Measurements from ENCODE around the gene FGF22.
A peak's percentile ranks its signal among the peaks of the same experiment; 100 is the strongest.
"Not testable (repeated sequence)": the region's sequence is repeated elsewhere in the genome, so short reads cannot be mapped to it uniquely, and the experiment has no call there.

Gene FGF22

DNA sequence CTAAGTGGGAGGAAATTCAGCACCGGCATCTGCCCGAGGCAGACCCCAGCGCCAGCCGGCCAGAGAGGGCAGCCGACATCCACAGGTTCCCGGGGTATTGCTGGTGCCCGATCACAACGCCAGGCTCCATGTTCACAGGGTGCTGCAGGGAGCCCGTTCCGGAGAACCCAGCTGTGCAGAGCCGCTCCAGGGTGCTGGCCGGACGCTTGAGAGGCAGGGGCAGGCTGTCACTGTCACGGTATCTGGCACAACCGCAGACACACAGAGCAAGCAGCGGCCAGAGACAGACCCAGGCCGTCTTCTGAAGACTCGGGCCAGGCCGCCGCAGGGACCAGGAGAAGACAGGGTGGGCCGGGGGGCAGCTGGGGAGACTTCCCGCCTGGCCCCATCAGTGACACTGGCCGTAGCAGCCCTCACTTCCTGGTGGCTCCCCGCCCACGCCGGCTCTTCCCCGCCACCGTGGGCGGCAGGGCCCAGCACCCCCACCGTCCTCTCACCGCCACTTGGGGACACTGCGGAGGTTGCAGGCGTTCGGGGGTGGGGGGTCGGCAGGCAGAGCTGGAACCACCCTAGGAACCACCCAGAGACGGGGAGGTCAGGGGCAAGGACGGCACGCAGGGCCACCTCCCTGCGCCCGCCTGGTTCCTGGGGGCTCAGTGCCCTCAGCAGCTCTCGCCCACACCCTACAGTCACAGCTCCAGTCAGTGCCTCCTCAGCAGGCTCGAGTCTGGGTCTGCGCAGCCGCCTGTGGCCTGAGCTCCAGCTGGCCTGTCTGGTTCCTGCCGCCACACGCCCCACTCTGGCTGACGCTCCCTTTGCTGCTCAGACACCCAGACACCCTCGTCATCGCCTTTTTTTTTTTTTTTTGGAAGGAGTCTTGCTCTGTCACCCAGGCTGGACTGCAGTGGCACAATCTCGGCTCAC is 19.5 kb downstream of the FGF22 start:
- DNase-seq (ENCODE audit: low read depth in 2 of 2), result peak in 1 of 2 donors; percentile 35

DNA sequence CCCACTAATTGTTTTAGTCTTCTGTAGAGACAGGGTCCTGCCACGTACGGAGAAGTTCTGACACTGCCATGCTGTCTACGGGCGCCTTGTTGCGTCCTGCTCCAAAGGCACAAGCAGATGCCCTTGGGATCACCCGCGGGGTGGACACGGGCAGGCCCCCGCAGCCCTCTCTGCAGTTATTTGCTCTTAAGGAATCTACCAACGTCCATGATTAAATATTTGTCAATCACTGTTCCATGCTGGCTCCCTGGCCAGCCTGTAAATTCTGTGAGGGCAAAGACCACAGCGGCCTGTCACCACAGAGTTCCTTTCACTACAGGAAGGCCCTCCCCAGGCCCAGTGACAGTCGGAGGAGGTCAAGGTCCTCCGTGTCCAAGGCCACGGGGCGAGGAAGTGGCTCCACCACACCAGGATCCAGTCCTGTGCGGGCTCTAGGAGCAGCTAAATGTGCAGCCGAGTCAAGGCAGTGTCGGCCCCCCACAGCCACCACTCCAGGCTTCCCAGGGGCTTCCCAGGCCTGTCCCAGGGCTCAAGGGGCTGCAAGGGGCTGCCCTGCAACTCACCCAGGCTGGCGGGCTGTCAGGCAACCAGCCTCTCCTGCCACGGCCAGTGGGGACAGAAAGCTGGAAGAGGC is 21.2 kb downstream of the FGF22 start:
- DNase-seq (ENCODE audit: low read depth in 2 of 2), result no peak

DNA sequence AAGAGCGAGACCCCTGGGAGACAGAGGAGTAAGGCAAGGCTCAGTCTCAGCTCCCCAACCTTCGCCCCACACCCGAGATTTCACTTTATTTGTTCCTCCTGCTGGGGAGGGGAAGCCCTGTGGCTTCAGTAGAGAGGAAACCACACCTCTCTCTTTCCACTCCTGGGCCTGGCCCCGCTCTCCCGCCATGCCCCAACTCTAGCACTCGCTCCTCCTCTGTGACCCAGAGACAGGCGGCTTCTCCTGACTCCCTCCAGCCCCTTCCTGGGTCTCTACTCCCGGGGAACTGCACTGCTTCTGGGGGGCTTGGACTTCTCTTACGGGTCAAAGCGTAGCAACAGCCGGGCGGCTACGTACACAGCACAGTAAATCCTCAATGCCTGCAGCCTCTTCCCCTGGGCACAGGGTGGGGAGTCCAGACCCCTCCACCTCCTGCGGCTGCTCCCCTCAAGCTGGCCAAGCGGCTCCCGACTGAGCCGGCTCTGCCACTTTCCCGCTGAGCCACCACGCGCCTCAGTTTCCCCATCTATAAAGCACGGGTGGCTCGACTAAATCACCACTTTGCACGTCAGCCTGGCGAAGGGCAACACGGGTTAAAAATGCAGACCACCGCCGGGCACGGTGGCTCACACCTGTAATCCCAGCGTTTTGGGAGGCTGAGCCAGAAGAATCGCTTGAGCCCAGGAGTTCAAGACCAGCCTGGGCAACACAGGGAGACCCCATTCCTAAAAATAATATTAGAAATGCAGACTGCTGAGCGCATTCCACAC is 21.9 kb downstream of the FGF22 start:
- DNase-seq (ENCODE audit: low read depth in 2 of 2), result peak; percentile 50 to 55

DNA sequence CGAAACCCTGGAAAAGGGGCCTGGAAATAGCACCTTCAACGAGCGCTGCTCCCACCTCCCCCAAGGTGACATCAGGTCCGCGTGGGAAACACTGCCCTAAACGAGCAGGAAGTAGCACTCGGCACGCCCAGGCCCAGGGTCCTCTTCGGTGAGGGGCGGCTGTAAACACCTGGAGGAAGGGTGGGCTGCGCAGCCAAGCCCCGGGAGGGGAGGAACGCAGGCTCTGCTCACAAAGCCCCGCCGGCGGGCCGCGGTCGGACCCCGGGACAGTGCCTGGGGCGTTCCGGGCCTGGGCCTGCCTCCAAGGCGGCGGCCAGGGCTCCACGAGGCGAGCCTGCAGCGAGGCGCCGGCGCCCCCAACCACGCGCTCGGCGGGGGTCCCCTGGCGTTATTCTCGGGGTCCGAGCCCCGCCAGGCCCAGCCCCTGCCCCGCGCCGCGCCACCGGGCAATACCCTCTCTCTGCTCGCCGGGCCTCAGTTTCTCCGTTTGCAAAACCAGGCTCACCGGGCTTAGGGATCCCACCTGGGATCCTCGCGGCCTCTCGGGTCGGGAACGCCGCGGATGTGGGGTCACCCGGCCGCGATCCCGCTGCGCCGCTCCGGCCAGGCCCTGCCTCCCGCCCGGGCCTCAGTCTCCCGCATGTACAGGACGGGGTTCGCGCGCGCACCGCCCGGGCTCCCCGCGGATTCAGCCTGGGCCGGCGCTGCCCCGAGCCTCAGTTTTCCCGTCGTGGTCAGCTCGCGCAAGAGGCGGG is 22.7 kb downstream of the FGF22 start:
- peak in 1 of 2 donors; percentile 52 for DNase-seq (ENCODE audit: low read depth in 2 of 2)

DNA sequence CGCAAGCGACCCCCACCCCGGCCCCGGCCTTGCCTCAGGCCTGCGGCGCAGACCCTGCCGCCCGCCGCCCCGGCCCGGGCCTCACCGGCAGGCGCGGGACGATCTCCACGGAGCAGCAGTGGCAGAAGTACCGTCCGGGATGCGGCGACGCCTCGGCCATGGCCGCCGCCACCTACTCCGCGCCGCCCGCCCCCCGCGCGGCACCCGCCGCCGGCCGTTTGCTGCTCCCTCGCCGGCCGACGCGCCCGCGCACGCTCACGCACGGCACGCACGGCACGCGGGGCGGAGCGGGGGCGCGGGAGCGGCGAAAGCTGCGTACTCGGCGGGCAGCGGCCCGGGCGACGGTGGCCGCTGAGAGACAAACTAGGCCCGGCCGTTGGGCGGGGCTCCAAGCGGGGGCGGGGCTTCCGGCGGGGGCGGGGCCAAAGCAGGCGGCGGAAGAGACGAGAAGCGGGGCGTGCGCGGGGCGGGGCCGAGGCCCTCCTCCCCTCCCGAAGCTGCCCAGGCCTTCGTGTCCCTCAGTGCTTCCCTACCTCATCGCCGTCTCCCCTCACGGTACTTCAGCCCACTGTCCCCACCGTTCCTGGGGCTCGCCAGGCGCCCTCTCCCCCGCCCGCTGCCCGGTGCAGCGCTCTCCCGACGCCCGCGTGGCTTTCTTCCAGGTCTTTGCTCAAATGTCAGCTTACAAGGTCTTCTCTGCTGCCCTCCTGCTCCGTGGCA is 23.4 kb downstream of the FGF22 start, which contains the start of gene RNF126:
RNF126 (minus strand) TSS at position 253 of the 720 bp plus-strand sequence; CDS start at position 160, 93 bp downstream.
- DNase-seq (ENCODE audit: low read depth in 2 of 2), result peak; percentile 94 to 95

DNA sequence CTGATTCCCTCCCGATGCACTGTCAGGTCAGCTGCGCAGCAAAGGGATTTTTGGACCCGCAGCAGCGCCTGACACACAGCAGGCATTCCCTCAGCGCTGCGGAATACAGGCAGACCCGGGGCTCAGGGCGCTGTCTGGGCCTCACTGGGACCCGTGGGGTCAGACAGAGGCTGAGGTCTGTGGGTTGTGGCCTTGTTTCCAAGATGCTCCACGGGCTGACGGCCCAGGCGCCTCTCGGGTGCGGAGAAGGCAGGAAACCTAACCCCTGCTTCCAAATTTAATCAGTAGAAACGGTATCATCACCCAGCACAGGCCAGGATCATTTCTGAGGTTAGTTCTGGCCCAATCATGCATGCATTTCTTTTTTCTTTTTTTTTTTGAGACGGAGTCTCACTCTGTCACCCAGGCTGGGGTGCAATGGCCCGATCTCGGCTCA is 24.0 kb downstream of the FGF22 start:
- DNase-seq (ENCODE audit: low read depth in 2 of 2), result no peak

DNA sequence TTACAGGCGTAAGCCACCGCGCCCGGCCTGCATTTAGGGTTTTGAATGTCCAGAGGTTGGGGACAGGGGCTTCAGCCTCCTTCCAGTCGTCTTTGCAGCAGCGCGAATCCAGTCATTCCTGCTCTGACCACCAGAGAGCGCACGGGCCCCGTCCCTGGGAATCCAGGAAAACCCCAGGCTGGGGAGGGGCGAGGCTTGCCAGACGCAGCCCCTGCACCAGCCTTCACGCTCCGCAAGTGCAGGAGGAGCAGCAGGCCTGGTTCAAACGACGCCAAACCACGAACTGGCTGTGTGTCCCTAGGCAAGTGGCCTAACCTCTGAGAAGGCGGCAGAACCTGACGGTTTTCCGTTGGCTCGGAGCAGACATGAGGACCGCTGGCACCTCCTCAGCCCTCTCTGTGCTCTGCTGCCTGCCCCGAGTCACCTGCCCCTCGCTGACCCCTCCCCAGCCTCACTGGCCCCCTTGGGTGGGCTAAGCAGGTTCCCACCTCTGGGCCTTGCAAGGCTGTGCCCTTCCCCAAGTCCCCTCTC is 25.3 kb downstream of the FGF22 start:
- peak; percentile 50 to 68 for DNase-seq (ENCODE audit: low read depth in 2 of 2)

DNA sequence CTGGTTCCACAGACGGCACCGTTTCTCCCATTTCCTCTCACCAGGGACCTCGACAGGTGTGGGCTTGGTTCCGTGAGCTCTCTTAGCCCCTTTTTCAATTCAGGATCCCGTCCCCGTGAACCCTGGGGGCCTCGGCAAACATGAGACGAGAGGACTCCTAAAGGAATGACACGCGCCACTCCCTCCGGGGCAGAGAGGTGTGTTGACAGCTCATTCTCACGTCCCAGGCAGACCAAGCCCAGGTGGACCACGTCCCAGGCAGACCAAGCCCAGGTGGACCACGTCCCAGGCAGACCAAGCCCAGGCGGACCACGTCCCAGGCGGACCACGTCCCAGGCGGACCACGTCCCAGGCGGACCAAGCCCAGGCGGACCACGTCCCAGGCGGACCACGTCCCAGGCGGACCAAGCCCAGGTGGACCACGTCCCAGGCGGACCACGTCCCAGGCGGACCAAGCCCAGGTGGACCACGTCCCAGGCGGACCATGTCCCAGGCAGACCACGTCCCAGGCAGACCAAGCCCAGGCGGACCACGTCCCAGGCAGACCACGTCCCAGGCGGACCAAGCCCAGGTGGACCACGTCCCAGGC is 27.4 kb downstream of the FGF22 start:
- not testable (repeated sequence) for DNase-seq (ENCODE audit: low read depth in 2 of 2)

DNA sequence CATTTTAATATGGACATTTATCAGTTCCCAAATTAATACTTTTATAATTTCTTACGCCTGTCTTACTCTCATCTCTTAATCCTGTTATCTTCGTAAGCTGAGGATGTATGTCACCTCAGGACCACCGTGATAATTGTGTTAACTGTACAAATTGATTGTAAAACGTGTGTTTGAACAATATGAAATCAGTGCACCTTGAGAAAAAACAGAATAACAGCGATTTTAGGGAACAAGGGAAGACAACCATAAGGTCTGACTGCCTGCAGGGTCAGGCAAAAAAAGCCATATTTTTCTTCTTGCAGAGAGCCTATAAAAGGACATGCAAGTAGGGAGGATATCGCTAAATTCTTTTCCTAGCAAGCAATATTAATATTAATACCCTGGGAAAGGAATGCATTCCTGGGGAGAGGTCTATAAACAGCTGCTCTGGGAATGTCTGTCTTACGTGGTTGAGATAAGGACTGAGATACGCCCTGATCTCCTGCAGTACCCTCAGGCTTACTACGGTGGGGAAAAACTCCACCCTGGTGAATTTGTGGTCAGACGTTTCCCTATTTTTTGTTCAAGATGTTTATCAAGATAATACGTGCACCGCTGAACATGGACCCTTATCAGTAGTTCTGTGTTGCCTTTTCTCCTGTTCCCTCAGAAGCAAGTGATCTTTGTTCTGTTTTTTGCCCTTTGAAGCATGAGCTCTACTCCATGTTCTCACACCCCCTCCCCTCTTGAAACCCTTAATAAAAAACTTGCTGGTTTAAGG is 29.2 kb downstream of the FGF22 start:
- not testable (repeated sequence) for DNase-seq (ENCODE audit: low read depth in 2 of 2)

DNA sequence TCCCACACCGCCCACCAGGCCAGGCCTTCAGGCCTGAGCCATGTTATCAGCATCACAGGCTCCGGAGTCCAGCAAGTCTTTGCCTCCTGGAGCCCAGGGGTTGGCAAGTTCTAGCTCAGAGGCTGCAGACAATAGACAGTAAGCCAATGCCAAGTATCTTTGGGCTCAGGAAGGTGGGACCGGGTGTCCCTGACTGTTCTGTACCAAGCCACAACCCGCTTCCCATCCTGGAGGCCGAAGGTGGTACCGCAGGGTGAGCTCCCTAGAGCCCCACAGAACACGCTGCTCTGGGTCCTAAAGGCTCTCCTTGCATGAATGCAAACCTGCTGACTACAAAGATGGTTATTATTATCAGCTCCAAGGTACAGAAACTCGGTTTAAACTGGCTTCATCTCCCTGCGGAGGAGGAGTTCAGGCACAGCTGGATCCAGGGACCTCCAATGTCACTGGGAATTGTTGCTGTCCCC is 31.0 kb downstream of the FGF22 start:
- DNase-seq (ENCODE audit: low read depth in 2 of 2), result no peak

DNA sequence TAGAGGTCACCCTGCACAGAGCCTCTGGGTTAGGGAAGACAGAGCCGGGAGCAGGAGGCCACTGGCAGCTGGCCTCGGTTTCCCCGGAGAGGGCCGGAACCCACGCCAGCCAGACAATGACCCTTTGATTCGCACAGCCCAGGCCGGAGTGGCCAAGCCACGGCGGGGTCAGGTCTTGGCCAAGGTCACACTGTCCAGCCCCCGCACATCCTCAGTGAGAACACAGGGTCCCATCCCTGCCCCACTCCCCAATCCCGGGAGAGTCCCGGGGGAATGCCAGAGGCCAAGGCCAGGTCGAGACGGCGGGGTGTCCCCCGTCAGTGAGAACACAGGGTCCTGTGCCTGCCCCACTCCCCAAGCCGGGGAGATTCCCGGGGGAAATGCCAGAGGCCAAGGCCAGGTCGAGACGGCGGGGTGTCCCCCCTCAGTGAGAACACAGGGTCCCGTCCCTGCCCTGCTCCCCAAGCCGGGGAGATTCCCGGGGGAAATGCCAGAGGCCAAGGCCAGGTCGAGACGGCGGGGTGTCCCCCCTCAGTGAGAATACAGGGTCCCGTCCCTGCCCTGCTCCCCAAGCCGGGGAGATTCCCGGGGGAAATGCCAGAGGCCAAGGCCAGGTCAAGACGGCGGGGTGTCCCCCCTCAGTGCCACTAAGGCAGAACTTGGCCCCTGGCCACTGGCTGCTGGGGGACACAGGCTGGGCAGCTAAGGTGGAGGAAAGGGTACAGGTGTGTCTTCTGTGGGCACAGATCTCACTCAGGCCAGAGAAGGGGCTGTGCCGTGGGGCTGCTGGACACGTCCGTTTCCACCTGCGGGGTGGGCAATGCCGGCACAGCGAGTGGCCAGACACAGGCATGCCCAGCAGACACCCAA is 34.8 kb downstream of the FGF22 start:
- DNase-seq (ENCODE audit: low read depth in 2 of 2), result no peak

DNA sequence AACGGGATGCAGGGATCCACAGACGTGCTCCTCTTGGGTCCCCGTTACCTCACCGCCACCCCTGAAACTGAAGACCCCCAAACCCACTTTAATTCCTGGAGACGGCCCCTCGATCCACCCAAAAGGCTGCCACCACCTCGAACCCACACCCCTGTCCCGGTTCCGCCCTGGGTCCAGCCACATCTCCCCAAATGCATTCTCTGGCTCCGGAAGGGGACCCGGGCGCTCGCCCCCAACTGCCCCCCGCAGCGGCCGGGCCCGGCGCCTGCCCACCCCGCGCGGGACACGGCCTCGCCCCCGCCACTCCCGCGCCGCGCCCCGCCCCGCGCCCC is 36.3 kb downstream of the FGF22 start:
- no peak for DNase-seq (ENCODE audit: low read depth in 2 of 2)

DNA sequence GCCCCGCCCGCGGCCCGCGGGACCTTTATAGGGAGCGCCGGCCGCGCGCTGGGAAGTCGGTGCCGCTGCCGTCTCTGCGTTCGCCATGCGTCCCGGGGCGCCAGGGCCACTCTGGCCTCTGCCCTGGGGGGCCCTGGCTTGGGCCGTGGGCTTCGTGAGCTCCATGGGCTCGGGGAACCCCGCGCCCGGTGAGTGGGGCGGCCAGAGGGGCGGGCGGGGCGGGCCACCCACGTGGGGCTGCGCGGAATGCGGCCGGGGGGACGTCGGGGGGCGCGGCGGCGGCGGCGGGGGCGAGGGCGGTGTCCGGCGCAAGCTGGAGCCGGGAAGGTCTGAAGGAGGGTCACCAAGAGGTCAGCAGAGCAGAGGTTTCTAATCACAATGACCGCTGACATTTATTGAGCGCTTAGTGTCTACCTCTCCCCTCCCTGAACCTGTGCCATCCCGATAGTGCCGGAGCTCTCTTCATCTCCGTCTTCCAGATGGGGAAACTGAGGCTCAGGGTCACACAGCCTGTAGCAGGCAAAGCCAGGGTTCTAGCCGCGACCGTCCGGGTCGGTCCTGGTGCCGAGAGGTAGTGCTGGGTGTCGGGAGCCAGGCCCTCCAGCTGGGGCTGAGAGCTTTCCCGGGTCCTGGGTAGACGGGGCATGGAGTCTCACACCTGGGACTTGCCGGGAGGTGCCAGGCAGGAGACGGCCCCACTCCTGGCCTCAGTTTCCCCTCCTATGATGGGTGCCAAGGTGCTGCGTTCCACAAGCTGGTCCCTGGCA is 36.8 kb downstream of the FGF22 start, which contains the start of gene FSTL3:
FSTL3 (plus strand) TSS at position 54 of the 767 bp plus-strand sequence; CDS start at position 86, 32 bp downstream.
- no peak for DNase-seq (ENCODE audit: low read depth in 2 of 2)

DNA sequence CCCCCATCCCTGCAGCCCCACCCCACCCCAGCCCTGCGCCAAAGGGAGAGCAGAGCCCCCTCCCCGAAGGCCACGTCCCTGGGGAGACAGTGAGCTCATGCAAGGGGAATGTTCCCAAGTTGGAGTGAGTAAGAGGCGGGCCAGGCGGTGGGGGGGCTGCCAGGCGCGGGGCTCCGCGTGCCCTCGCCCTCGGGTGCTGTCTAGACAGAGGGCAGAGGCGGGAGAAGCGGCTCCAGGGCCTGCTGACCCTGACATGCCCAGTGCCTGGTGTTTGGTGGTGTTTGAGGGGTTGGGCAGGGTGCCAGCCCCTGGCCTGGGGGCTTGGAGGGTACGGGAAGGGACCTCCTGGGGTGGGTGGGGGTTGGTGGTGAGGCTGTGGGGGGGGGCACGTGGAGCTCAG is 37.5 kb downstream of the FGF22 start:
- DNase-seq (ENCODE audit: low read depth in 2 of 2), result no peak

DNA sequence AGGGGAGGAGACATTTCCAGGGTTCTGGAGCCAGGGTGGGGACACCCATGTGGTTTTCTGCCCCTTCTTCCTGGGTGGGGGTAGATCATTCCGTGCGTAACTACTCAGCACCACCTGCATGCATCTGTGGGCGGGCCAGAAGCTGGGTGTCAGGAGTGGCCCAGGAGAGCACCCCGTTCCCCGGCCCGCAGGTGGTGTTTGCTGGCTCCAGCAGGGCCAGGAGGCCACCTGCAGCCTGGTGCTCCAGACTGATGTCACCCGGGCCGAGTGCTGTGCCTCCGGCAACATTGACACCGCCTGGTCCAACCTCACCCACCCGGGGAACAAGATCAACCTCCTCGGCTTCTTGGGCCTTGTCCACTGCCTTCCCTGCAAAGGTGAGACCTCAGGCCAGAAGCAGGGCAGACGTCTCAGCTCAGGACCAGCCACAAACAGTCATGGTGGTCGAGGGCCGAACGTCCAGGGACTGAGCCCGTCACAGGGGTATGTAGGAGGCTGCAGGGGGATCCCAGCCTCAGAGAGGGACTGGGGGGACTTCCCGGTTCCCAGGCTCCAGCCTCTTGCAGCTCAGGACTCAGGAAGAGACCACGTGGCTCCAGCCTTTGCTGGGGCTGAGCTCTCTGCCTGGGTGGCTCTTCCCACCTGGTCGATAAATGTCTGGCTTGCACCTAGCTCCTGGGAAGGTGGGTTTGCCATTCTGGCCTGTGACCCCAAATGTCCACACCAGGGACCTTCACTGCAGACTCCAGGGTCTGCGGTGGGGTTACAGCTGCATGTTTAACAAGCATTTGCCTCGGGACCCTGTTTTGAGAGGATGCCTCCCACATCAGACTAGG is 38.1 kb downstream of the FGF22 start:
- DNase-seq (ENCODE audit: low read depth in 2 of 2), result no peak

DNA sequence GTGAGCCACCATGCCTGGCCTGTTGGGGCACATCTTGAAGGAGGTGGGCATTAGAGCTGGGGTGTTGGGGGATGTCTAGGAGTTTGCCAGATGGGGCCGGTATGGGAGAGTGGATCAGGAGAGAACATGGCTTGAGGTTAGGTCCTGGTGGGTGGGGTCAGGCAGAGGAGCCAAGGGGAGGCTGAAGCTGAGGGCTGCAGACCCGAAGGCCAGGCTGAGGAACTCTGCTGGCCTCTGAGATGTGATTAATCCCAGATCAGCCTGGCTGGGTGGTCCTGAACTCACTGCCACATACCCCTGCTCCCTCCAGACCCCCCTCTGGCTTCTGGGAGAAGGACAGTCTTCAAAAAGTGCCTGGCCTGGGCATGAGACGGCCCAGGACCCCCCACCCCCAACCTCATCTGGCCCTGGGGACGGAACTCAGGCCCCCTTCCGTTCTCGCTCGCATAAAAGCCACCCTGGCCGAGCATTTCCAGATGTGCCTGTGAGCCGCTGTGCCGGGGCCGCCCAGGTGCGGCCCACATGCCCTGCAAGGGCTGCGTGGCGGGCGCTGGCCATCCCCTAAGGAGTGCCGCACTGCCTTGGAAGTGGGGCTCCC is 39.2 kb downstream of the FGF22 start:
- DNase-seq (ENCODE audit: low read depth in 2 of 2), result no peak
